IMR-90 (cell line): ENCODE results near the gene RUNX1. TPM values are rescaled to one million over a fixed set of nuclear protein-coding genes. Genes with fewer than 3 reads are reported as not detected.

ENCODE experiments used
- ATAC-seq: fragments of 200-7000 bp; cut with Tn5 transposase; 2 replicates; pipeline ENCODE4 v1.9.1; 2020; ENCODE audit warnings: low read depth, mild to moderate bottlenecking, moderate library complexity
- BruUV-seq: library from RNA; stranded (reverse); fragments of 400-500 nt; replicated peaks from 2 replicates; lab custom pipeline; 2021; lab: Mats Ljungman, UMichigan
- CTCF ChIA-PET: fragments of 300-600 bp; formaldehyde crosslinking; extraction: SDS; loops from one replicate; lab custom pipeline; 2021; ENCODE audit warnings: antibody characterized with exemption; lab: Yijun Ruan, JAX
- POLR2A ChIA-PET: fragments of 300-600 bp; sonication (Branson Sonifier 250); formaldehyde crosslinking; loops from one replicate; lab custom pipeline; 2022; ENCODE audit warnings: antibody characterized with exemption; ENCODE audit not compliant: unreplicated experiment; lab: Charles Lee
- DNase-seq: peaks from one replicate; pipeline ENCODE4 v3.0.0; 2013
- H2AFZ ChIP-seq: replicated peaks from 2 replicates; pipeline ENCODE3; 2013; ENCODE audit warnings: low read length, mild to moderate bottlenecking; ENCODE audit not compliant: poor library complexity
- H2AK5ac ChIP-seq: 2 replicates; pipeline ENCODE4 v1.6.1; 2013; ENCODE audit warnings: low read depth, low read length, inconsistent platforms
- H2AK9ac ChIP-seq: replicated peaks from 2 replicates; pipeline ENCODE3; 2013; ENCODE audit warnings: mild to moderate bottlenecking, low read depth, low read length, moderate library complexity; ENCODE audit not compliant: poor library complexity
- H2BK120ac ChIP-seq: 2 replicates; pipeline ENCODE4 v1.6.1; 2013; ENCODE audit warnings: low read depth, low read length, inconsistent platforms
- H2BK15ac ChIP-seq: 3 replicates; pipeline ENCODE4 v1.6.1; 2013; ENCODE audit warnings: low read depth, low read length, inconsistent platforms
- H2BK20ac ChIP-seq: 2 replicates; pipeline ENCODE4 v1.6.1; 2013; ENCODE audit warnings: low read depth, mild to moderate bottlenecking, inconsistent platforms, low read length, moderate library complexity
- H2BK5ac ChIP-seq: 2 replicates; pipeline ENCODE4 v1.6.1; 2013; ENCODE audit warnings: mild to moderate bottlenecking, low read depth, low read length, inconsistent platforms; ENCODE audit not compliant: poor library complexity, severe bottlenecking
- H3K14ac ChIP-seq: replicated peaks from 2 replicates; pipeline ENCODE4 v1.6.1; 2013; ENCODE audit warnings: low read depth, low read length, inconsistent platforms
- H3K18ac ChIP-seq: 2 replicates; pipeline ENCODE4 v1.6.1; 2013; ENCODE audit warnings: low read depth, low read length, control low read depth
- H3K23ac ChIP-seq: 2 replicates; pipeline ENCODE4 v1.6.1; 2013; ENCODE audit warnings: low read depth, low read length, inconsistent platforms
- H3K27ac ChIP-seq: 2 replicates; pipeline ENCODE4 v1.5.1; 2013; ENCODE audit warnings: mild to moderate bottlenecking, control low read depth, low read length; ENCODE audit not compliant: insufficient read depth
- H3K27me3 ChIP-seq: 2 replicates; pipeline ENCODE4 v1.6.1; 2013; ENCODE audit warnings: low read length; ENCODE audit not compliant: control insufficient read depth, insufficient read depth
- H3K36me3 ChIP-seq: 2 replicates; pipeline ENCODE4 v1.6.1; 2013; ENCODE audit warnings: low read length, mixed read lengths; ENCODE audit not compliant: control insufficient read depth, insufficient read depth
- H3K4ac ChIP-seq: 2 replicates; pipeline ENCODE4 v1.6.1; 2013; ENCODE audit warnings: low read depth, low read length, inconsistent platforms
- H3K4me1 ChIP-seq: 2 replicates; pipeline ENCODE4 v1.6.1; 2013; ENCODE audit warnings: low read length, mixed read lengths; ENCODE audit not compliant: control insufficient read depth, insufficient read depth
- H3K4me2 ChIP-seq: 2 replicates; pipeline ENCODE4 v1.6.1; 2013; ENCODE audit warnings: low read depth, mild to moderate bottlenecking, control low read depth, low read length, moderate library complexity
- H3K4me3 ChIP-seq: 2 replicates; pipeline ENCODE4 v1.5.1; 2013; ENCODE audit warnings: low read depth, mild to moderate bottlenecking, control low read depth, low read length, moderate library complexity; ENCODE audit not compliant: insufficient read depth
- H3K56ac ChIP-seq: 2 replicates; pipeline ENCODE4 v1.6.1; 2013; ENCODE audit warnings: low read length, inconsistent platforms; ENCODE audit not compliant: insufficient read depth; ENCODE audit errors: extremely low read depth
- H3K79me1 ChIP-seq, 2 experiments: 2 replicates each; pipeline ENCODE4 v1.6.1; 2013; ENCODE audit warnings: low read length in 2 of 2, inconsistent platforms in 1 of 2, low read depth in 1 of 2
- H3K9ac ChIP-seq: 2 replicates; pipeline ENCODE4 v1.6.1; 2013; ENCODE audit warnings: low read depth, low read length, control low read depth
- H3K9me1 ChIP-seq: 2 replicates; pipeline ENCODE4 v1.6.1; 2013; ENCODE audit warnings: low read length, inconsistent platforms; ENCODE audit not compliant: insufficient read depth
- H3K9me3 ChIP-seq: 2 replicates; pipeline ENCODE4 v1.6.1; 2013; ENCODE audit warnings: low read length; ENCODE audit not compliant: control insufficient read depth, insufficient read depth
- H4K20me1 ChIP-seq: 2 replicates; pipeline ENCODE4 v1.6.1; 2013; ENCODE audit warnings: low read length, inconsistent platforms; ENCODE audit not compliant: insufficient read depth
- H4K5ac ChIP-seq: 2 replicates; pipeline ENCODE4 v1.6.1; 2013; ENCODE audit warnings: mild to moderate bottlenecking, low read depth, low read length, control low read depth
- H4K8ac ChIP-seq, 2 experiments: 2 replicates each; pipeline ENCODE4 v1.6.1; 2013; ENCODE audit warnings: low read depth in 2 of 2, low read length in 2 of 2, control low read depth in 1 of 2, inconsistent platforms in 1 of 2
- H4K91ac ChIP-seq: 2 replicates; pipeline ENCODE4 v1.6.1; 2013; ENCODE audit warnings: low read depth, low read length, inconsistent platforms; ENCODE audit not compliant: insufficient read depth
- CHD1 ChIP-seq: IDR thresholded peaks from 2 replicates; pipeline ENCODE4 v1.6.1; 2012; ENCODE audit warnings: low read depth, low read length, improper control_type of control experiment
- CTCF ChIP-seq: conservative IDR thresholded peaks from 2 replicates; pipeline ENCODE4 v1.5.1; 2012; ENCODE audit warnings: mild to moderate bottlenecking, low read depth, low read length, improper control_type of control experiment
- NFE2L2 ChIP-seq: fragments of 150-350 bp; IDR thresholded peaks from 2 replicates; pipeline ENCODE4 v1.6.1; 2016; ENCODE audit warnings: low read depth, mild to moderate bottlenecking, low read length
- RFX5 ChIP-seq: IDR thresholded peaks from 2 replicates; pipeline ENCODE4 v1.8.0; 2012; ENCODE audit warnings: low read depth, mild to moderate bottlenecking, low read length, moderate library complexity
- USF2 ChIP-seq: fragments of 150-350 bp; IDR thresholded peaks from 2 replicates; pipeline ENCODE4 v1.6.1; 2017; ENCODE audit warnings: mild to moderate bottlenecking, antibody characterized with exemption, low read length, low read depth
- WGBS, 2 experiments: methylation state at CpG; one replicate each; pipeline versions ENCODE4 v1.1.5 to v1.1.7; 2013; ENCODE audit warnings: missing lambda C conversion rate in 2 of 2; ENCODE audit not compliant: insufficient read length in 1 of 2; ENCODE audit errors: extremely low coverage in 2 of 2; 5-methylcytosine and 5-hydroxymethylcytosine counted together
- dilution Hi-C: fragments of 300-500 bp; cut with HindIII; formaldehyde crosslinking; loops from one replicate; pipeline ENCODE4 v1.14.3; 2018; ENCODE audit warnings: low sequenced_read_pairs; ENCODE audit not compliant: unreplicated experiment
- in situ Hi-C: fragments of 300-500 bp; cut with MboI; formaldehyde crosslinking; loops from 3 replicates; pipeline ENCODE4 v1.14.3; 2019; ENCODE audit warnings: low sequenced_read_pairs, inconsistent platforms, mixed read lengths
- intact Hi-C: fragments of 100-400 bp; cut with micrococcal nuclease; formaldehyde crosslinking; loops from 2 replicates; pipeline ENCODE4 v1.10.0; 2022
- polyA plus RNA-seq, 3 experiments: library from polyadenylated mRNA; depleted of rRNA; stranded (reverse); fragments of >200 nt; gene quantifications; 2 replicates each; pipeline ENCODE4 v1.2.3, GENCODE V29; 2012; ENCODE audit warnings: low replicate concordance in 1 of 3
- total RNA-seq: library from RNA; depleted of rRNA; stranded (reverse); fragments of >200 nt; gene quantifications from 2 replicates; pipeline ENCODE4 v1.2.3, GENCODE V29; 2012

RUNX1 gene
- total and polyA plus RNA-seq, 2 of the 4 experiments (the other 2 are of a cell fraction), result 34.5 to 56.5 TPM

- Histone ChIP-seq H3K14ac (no peak overlapping the region), H3K4me1 (peaks cover 13% of the 10 kb centered on the region), H3K27me3 (no peaks in the 10 kb centered on the region), H4K8ac (no peak overlapping the region), H3K27ac (no peak overlapping the region), H3K9me3 (no peaks in the 10 kb centered on the region), H2BK5ac (no peak overlapping the region), H3K9me1 (peaks cover 14% of the 10 kb centered on the region; the same call in 1 of the 2 replicates), H3K9ac (no peak overlapping the region), H3K4ac (0 out of 2 replicates have a peak overlapping the region, but pooled peaks have one; percentile 4), H2AK5ac (no peak overlapping the region), H2AFZ (no peak overlapping the region), H3K18ac (no peak overlapping the region), H4K20me1 (no peaks in the 10 kb centered on the region), H3K79me1 (peaks cover 0 to 9% of the 10 kb centered on the region in 2 experiments; a peak in 2 of 4 replicates), H4K91ac (no peak overlapping the region), H3K4me2 (no peak overlapping the region), H3K4me3 (no peak overlapping the region), H2BK120ac (0 out of 2 replicates have a peak overlapping the region, but pooled peaks have one; percentile 14), H3K56ac (no peak overlapping the region), H2BK15ac (no peak overlapping the region), H2AK9ac (no peak overlapping the region), H3K36me3 (no peaks in the 10 kb centered on the region), H2BK20ac (no peak overlapping the region), H3K23ac (no peak overlapping the region), H4K5ac (no peak overlapping the region)
- no CpG with 5 or more reads among the region's 4 CpGs for WGBS, 2 experiments
- ATAC-seq (no peak), DNase-seq (no peak)
- in situ Hi-C loops, result no loop called here
- intact Hi-C loops, result no loop called here
- no peak for TF ChIP-seq USF2
- TF ChIP-seq CHD1, result no peak
- no peak for TF ChIP-seq NFE2L2
- TF ChIP-seq CTCF, result no peak
- TF ChIP-seq RFX5, result no peak
- dilution Hi-C loops, result no loop called here
- ChIA-PET CTCF (no interaction called here), POLR2A (no interaction called here)
- BruUV-seq, result no TSS peak
These were observed 98.1 kb downstream of the RUNX1 start for GRCh38 chr21:34950980-34951379.
